Measurements from ENCODE around the gene PRSS57.

PRSS57 gene

DNA sequence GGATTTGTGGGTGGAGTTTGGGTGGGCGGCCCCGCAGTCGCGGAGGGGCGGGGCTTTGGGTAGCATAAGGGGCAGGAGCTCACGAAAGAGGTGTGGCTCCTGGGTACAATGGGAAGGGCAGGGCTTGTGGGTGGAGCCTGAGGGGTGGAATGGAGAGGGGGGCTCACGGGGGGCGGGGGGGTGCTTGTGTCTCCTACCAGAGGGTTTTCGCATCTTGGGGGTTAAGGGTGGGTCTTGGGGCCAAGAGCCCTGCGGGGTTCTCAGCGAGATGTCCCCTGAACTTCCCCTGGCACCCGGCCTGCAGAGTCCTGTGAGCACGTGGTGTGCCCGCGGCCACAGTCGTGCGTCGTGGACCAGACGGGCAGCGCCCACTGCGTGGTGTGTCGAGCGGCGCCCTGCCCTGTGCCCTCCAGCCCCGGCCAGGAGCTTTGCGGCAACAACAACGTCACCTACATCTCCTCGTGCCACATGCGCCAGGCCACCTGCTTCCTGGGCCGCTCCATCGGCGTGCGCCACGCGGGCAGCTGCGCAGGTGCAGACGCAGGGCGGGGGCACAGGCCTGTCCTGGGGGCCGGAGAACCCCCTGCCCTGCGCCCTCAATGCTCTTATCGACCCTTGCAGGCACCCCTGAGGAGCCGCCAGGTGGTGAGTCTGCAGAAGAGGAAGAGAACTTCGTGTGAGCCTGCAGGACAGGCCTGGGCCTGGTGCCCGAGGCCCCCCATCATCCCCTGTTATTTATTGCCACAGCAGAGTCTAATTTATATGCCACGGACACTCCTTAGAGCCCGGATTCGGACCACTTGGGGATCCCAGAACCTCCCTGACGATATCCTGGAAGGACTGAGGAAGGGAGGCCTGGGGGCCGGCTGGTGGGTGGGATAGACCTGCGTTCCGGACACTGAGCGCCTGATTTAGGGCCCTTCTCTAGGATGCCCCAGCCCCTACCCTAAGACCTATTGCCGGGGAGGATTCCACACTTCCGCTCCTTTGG is 13.9 kb downstream of the PRSS57 start:
- H3K4me1 ChIP-seq = peaks cover 42% of the 10 kb centered on the region
- H3K27me3 ChIP-seq = peaks cover 30% of the 10 kb centered on the region
- peaks cover 22% of the 10 kb centered on the region for H4K20me1 ChIP-seq
- H3K4me2 ChIP-seq = peak overlapping the region; percentile 76
- H3K9ac ChIP-seq = peak overlapping the region; percentile 66; the same call in 1 of the 2 replicates
- TF ChIP-seq Cebpa-rat (IDR thresholded peaks at IDR 0.05) = no peak
- H3K27ac ChIP-seq = peak overlapping the region; percentile 72
- H3K4me3 ChIP-seq = peak overlapping the region; percentile 64
- H3K9me3 ChIP-seq = no peaks in the 10 kb centered on the region
- no peaks in the 10 kb centered on the region for H3K36me3 ChIP-seq

DNA sequence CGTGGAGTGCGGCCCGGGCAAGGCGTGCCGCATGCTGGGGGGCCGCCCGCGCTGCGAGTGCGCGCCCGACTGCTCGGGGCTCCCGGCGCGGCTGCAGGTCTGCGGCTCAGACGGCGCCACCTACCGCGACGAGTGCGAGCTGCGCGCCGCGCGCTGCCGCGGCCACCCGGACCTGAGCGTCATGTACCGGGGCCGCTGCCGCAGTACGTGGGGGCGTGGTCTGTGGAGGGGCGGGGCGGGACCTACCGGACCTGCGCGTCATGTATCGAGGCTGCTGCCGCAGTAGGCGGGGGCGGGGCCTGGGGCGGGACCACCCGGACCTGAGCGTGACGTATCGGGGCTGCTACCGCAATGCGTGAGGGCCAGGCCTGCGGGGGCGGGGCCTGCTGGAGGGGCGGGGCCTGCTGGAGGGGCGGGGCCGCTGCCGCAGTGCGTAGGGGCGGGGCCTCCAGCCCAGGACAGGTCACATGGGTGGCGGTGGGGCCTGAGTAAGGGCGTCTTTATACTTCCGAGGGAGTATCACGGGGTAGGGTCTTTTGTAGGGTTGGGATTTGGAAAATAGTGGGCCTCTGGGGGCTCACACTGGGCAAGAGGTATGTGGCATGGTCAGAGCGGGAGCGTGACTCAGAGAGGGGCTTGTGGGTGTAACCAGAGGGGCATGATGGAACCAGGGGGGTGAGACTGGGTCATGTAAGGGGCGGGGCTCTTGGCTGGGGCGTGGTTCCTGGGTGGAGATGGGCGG is 14.8 kb downstream of the PRSS57 start:
- Histone ChIP-seq H3K9ac (peak overlapping the region; percentile 90), H3K36me3 (no peaks in the 10 kb centered on the region), H3K27me3 (peaks cover 39% of the 10 kb centered on the region), H3K4me1 (peaks cover 38% of the 10 kb centered on the region), H3K4me2 (peak overlapping the region; percentile 97), H3K27ac (peak overlapping the region; percentile 95), H4K20me1 (peaks cover 27% of the 10 kb centered on the region), H3K9me3 (no peaks in the 10 kb centered on the region), H3K4me3 (peak overlapping the region; percentile 86)
- TF ChIP-seq Cebpa-rat (IDR thresholded peaks at IDR 0.05) = no peak

DNA sequence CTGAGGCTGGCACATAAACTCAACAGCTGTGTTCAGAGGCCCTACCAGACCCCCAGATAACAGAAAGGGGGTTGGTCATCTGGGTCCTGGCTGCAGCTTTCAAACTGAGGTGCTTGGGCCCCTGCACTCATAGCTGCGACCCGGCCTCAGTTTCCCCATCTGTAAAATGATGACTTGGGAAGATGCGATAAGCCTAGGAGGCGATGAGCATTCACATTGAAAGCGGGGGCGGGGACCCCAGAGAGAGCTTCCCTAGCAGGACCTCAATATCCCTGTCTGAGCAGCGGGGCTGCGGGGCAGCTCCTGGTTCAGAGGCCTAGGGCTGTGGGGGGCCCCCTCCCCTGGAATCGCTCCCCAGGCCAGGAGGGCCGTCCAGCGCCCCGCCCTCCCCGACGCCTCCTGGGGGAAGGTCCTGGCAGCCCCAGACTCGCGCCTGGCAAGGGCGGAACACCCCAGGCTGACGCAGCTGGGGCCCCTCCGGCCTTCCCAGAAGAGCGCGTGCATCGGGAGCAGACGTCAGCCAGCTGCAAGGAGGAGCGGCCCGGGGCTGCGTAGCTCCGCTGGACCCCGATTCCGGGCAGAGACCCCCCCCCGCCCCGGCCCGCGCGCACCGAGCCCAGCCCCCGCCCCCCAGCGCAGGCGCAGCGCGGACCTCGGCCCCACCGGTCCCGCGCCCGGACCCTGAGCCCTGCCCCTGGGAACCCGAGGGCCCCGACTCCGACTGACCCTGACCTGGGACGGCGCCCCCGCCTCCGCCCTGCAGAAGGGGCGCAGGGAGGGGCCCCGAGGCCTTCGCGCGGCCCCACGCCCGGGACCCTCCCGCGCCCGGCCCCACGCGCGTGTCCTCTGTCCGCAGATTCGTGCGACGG is 15.6 kb downstream of the PRSS57 start:
- H3K36me3 ChIP-seq = no peaks in the 10 kb centered on the region
- peaks cover 33% of the 10 kb centered on the region for H3K4me1 ChIP-seq
- peaks cover 34% of the 10 kb centered on the region for H4K20me1 ChIP-seq
- TF ChIP-seq Cebpa-rat (IDR thresholded peaks at IDR 0.05) = no peak
- H3K9me3 ChIP-seq = no peaks in the 10 kb centered on the region
- peak overlapping the region; percentile 90 for H3K9ac ChIP-seq
- H3K4me3 ChIP-seq = peak overlapping the region; percentile 86
- peak overlapping the region; percentile 97 for H3K4me2 ChIP-seq
- peak overlapping the region; percentile 95 for H3K27ac ChIP-seq
- peaks cover 47% of the 10 kb centered on the region for H3K27me3 ChIP-seq

DNA sequence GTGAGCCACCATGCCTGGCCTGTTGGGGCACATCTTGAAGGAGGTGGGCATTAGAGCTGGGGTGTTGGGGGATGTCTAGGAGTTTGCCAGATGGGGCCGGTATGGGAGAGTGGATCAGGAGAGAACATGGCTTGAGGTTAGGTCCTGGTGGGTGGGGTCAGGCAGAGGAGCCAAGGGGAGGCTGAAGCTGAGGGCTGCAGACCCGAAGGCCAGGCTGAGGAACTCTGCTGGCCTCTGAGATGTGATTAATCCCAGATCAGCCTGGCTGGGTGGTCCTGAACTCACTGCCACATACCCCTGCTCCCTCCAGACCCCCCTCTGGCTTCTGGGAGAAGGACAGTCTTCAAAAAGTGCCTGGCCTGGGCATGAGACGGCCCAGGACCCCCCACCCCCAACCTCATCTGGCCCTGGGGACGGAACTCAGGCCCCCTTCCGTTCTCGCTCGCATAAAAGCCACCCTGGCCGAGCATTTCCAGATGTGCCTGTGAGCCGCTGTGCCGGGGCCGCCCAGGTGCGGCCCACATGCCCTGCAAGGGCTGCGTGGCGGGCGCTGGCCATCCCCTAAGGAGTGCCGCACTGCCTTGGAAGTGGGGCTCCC is 16.4 kb downstream of the PRSS57 start:
- Histone ChIP-seq H3K9me3 (no peaks in the 10 kb centered on the region), H3K9ac (peak overlapping the region; percentile 90), H4K20me1 (peaks cover 34% of the 10 kb centered on the region), H3K27me3 (peaks cover 55% of the 10 kb centered on the region), H3K4me2 (peak overlapping the region; percentile 97), H3K4me3 (peak overlapping the region; percentile 86), H3K27ac (no peak overlapping the region), H3K36me3 (no peaks in the 10 kb centered on the region), H3K4me1 (peaks cover 33% of the 10 kb centered on the region)
- TF ChIP-seq Cebpa-rat (IDR thresholded peaks at IDR 0.05) = no peak

DNA sequence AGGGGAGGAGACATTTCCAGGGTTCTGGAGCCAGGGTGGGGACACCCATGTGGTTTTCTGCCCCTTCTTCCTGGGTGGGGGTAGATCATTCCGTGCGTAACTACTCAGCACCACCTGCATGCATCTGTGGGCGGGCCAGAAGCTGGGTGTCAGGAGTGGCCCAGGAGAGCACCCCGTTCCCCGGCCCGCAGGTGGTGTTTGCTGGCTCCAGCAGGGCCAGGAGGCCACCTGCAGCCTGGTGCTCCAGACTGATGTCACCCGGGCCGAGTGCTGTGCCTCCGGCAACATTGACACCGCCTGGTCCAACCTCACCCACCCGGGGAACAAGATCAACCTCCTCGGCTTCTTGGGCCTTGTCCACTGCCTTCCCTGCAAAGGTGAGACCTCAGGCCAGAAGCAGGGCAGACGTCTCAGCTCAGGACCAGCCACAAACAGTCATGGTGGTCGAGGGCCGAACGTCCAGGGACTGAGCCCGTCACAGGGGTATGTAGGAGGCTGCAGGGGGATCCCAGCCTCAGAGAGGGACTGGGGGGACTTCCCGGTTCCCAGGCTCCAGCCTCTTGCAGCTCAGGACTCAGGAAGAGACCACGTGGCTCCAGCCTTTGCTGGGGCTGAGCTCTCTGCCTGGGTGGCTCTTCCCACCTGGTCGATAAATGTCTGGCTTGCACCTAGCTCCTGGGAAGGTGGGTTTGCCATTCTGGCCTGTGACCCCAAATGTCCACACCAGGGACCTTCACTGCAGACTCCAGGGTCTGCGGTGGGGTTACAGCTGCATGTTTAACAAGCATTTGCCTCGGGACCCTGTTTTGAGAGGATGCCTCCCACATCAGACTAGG is 17.4 kb downstream of the PRSS57 start:
- H3K4me2 ChIP-seq = peak overlapping the region; percentile 44
- H3K9ac ChIP-seq = no peak overlapping the region
- no peak overlapping the region for H3K4me3 ChIP-seq

DNA sequence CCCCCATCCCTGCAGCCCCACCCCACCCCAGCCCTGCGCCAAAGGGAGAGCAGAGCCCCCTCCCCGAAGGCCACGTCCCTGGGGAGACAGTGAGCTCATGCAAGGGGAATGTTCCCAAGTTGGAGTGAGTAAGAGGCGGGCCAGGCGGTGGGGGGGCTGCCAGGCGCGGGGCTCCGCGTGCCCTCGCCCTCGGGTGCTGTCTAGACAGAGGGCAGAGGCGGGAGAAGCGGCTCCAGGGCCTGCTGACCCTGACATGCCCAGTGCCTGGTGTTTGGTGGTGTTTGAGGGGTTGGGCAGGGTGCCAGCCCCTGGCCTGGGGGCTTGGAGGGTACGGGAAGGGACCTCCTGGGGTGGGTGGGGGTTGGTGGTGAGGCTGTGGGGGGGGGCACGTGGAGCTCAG is 18.1 kb downstream of the PRSS57 start:
- H3K4me2 ChIP-seq = no peak overlapping the region
- H3K4me3 ChIP-seq = no peak overlapping the region

More for the DNA sequence above, 17.4 kb downstream of the PRSS57 start:
- H3K27me3 ChIP-seq = peaks cover 56% of the 10 kb centered on the region
- H3K4me1 ChIP-seq = peaks cover 33% of the 10 kb centered on the region
- no peaks in the 10 kb centered on the region for H3K36me3 ChIP-seq
- H3K27ac ChIP-seq = no peak overlapping the region
- H3K9me3 ChIP-seq = no peaks in the 10 kb centered on the region
- TF ChIP-seq Cebpa-rat (IDR thresholded peaks at IDR 0.05) = no peak
- peaks cover 34% of the 10 kb centered on the region for H4K20me1 ChIP-seq

DNA sequence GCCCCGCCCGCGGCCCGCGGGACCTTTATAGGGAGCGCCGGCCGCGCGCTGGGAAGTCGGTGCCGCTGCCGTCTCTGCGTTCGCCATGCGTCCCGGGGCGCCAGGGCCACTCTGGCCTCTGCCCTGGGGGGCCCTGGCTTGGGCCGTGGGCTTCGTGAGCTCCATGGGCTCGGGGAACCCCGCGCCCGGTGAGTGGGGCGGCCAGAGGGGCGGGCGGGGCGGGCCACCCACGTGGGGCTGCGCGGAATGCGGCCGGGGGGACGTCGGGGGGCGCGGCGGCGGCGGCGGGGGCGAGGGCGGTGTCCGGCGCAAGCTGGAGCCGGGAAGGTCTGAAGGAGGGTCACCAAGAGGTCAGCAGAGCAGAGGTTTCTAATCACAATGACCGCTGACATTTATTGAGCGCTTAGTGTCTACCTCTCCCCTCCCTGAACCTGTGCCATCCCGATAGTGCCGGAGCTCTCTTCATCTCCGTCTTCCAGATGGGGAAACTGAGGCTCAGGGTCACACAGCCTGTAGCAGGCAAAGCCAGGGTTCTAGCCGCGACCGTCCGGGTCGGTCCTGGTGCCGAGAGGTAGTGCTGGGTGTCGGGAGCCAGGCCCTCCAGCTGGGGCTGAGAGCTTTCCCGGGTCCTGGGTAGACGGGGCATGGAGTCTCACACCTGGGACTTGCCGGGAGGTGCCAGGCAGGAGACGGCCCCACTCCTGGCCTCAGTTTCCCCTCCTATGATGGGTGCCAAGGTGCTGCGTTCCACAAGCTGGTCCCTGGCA is 18.7 kb downstream of the PRSS57 start, which contains the start of gene FSTL3:
TSS of gene FSTL3 (plus strand) at position 54 of the 767 bp plus-strand sequence. CDS start at position 86, 32 bp downstream.
- Histone ChIP-seq H3K4me3 (no peak within 1 kb of the TSS), H3K36me3 (no peaks in the 10 kb centered on the region), H3K27me3 (peaks cover 56% of the 10 kb centered on the region)

More for the DNA sequence above, 18.1 kb downstream of the PRSS57 start:
- peaks cover 56% of the 10 kb centered on the region for H3K27me3 ChIP-seq
- H3K4me1 ChIP-seq = peaks cover 33% of the 10 kb centered on the region
- H4K20me1 ChIP-seq = peaks cover 34% of the 10 kb centered on the region
- H3K9ac ChIP-seq = no peak overlapping the region
- H3K36me3 ChIP-seq = no peaks in the 10 kb centered on the region
- no peaks in the 10 kb centered on the region for H3K9me3 ChIP-seq
- H3K27ac ChIP-seq = no peak overlapping the region
- no peak for TF ChIP-seq Cebpa-rat (IDR thresholded peaks at IDR 0.05)

DNA sequence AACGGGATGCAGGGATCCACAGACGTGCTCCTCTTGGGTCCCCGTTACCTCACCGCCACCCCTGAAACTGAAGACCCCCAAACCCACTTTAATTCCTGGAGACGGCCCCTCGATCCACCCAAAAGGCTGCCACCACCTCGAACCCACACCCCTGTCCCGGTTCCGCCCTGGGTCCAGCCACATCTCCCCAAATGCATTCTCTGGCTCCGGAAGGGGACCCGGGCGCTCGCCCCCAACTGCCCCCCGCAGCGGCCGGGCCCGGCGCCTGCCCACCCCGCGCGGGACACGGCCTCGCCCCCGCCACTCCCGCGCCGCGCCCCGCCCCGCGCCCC is 19.3 kb downstream of the PRSS57 start:
- H4K20me1 ChIP-seq = peaks cover 34% of the 10 kb centered on the region
- no peak for TF ChIP-seq Cebpa-rat (IDR thresholded peaks at IDR 0.05)
- H3K27me3 ChIP-seq = peaks cover 56% of the 10 kb centered on the region
- peaks cover 25% of the 10 kb centered on the region for H3K4me1 ChIP-seq
- no peak overlapping the region for H3K27ac ChIP-seq
- H3K4me3 ChIP-seq = no peak overlapping the region
- no peaks in the 10 kb centered on the region for H3K9me3 ChIP-seq
- H3K36me3 ChIP-seq = no peaks in the 10 kb centered on the region
- no peak overlapping the region for H3K9ac ChIP-seq
- H3K4me2 ChIP-seq = no peak overlapping the region

More for the DNA sequence above, 18.7 kb downstream of the PRSS57 start, which contains the start of gene FSTL3:
- Histone ChIP-seq H3K4me1 (peaks cover 29% of the 10 kb centered on the region), H3K9ac (no peak within 1 kb of the TSS), H3K27ac (no peak within 1 kb of the TSS), H4K20me1 (peaks cover 34% of the 10 kb centered on the region), H3K9me3 (no peaks in the 10 kb centered on the region), H3K4me2 (0 out of 2 replicates have a peak within 1 kb of the TSS, but pooled peaks have one; percentile 17)
- TF ChIP-seq Cebpa-rat (IDR thresholded peaks at IDR 0.05) = no peak

Data from BLaER1 (cell line).